Measurements from ENCODE around the gene HIP1. TPM values are rescaled to one million over a fixed set of nuclear protein-coding genes. Genes with fewer than 3 reads are reported as not detected.
A peak's percentile ranks its signal among the peaks of the same experiment; 100 is the strongest.

HIP1 gene
- total and polyA plus RNA-seq, 9 of the 15 experiments (the other 6 are each of a cell fraction or from before 2014, with no cell fraction given) = 2.4 to 13.7 (median 9.5) TPM

DNA sequence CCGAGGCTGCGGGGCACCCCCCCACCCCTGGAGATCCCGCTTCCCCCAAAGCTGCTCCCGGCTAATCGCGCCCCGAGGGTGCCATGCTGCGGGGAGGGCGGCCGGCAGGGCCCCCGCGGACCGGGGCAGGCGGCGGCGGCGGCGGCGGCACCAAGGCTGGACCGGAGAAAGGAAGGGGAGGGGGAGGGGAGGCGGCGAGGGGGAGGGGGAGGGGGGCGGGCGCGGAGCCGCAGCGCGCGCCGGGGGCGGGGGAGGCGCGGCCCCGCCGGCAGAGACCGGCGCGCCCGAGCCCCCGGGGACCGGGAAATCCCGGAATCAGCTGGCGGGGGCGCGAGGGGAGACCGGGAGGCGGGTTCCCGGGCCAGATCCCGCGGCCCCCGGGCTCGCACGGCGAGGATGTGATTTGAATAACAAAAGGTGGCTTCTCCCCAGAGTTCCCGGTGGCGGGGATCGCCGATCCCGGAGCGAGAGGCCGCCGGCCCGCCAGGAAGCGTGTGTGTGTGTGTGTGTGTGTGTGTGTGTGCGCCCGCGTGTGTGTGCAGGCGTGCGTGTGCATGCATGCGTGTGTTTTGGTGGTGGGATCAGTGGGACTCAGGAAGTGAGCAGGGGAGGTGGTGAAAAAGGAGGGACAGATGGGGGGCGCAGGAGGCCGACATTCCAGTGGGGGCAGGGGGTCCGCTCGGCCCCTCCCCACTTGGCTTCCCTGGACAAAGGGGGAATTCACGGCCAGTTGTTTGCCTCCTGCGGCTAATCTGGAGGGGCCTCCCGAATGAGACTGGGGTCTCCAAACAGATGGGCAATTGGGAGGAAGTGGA is 99.5 kb downstream of the HIP1 start (continued):
- TF ChIP-seq, protein P1, sequence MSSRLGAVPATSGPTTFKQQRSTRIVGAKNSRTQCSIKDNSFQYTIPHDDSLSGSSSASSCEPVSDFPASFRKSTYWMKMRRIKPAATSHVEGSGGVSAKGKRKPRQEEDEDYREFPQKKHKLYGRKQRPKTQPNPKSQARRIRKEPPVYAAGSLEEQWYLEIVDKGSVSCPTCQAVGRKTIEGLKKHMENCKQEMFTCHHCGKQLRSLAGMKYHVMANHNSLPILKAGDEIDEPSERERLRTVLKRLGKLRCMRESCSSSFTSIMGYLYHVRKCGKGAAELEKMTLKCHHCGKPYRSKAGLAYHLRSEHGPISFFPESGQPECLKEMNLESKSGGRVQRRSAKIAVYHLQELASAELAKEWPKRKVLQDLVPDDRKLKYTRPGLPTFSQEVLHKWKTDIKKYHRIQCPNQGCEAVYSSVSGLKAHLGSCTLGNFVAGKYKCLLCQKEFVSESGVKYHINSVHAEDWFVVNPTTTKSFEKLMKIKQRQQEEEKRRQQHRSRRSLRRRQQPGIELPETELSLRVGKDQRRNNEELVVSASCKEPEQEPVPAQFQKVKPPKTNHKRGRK (tag; IDR thresholded peaks at IDR 0.05) = no peak
- TF ChIP-seq MYC (IDR thresholded peaks at IDR 0.05; ENCODE audit: low read depth, low read length) (peak; percentile 64), MYC (CRISPR knock-in tag; IDR thresholded peaks at IDR 0.05; ENCODE audit: borderline replicate concordance, low read depth) (peak; percentile 91; the same call in 1 of the 2 replicates), RBFOX2 (IDR thresholded peaks at IDR 0.05; ENCODE audit: low read depth, low read length) (peak; percentile 73), ZNF589 (CRISPR knock-in tag; IDR thresholded peaks at IDR 0.05; ENCODE audit: low read depth) (0 out of 2 replicates have a peak, but pooled peaks have one; percentile 19), ZBTB7A (IDR thresholded peaks at IDR 0.05; ENCODE audit: borderline replicate concordance, control insufficient read depth, low read depth, low read length) (peak; percentile 85), ARID2 (IDR thresholded peaks at IDR 0.05) (peak; percentile 77; the same call in 1 of the 2 replicates), NCOA4 (IDR thresholded peaks at IDR 0.05; ENCODE audit: partially characterized antibody) (no peak)
